ENCODE data around the gene CSMD2. TPM values are rescaled to one million over a fixed set of nuclear protein-coding genes. Genes with fewer than 3 reads are reported as not detected.
"Not testable (repeated sequence)": the region's sequence is repeated elsewhere in the genome, so short reads cannot be mapped to it uniquely, and the experiment has no call there.

CSMD2 gene
- total RNA-seq, 4 donors from 2014 or later = 0.09 to 0.20 TPM; not detected in 2

DNA sequence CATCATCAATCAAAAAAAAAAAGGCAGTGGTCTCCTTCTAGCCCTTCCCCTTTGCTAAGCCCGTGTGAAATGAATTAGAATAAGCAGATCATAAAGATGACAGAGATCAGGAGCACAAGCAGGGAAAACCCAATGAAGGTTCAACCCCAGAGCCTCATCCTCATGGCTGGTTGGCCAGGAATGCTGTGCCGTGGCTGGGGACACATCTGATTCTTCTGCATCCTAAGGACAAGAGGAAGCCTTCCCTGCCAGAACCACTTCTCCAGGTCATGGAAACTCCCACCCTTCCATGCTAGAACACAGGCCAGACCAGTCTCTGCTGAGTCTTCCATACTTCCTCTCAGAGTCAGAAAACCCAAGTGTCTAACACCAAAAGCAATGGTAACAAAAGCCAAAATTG lies 81.1 kb downstream of the CSMD2 start:
- intact Hi-C loops (cut with DNase I; ENCODE audit: low total_unique reads) (no loop called here), in situ Hi-C loops (cut with MboI; ENCODE audit: low sequenced_read_pairs in 4 of 4) (no loop called here)
- no peaks in the 10 kb centered on the region for H3K27me3 ChIP-seq
- H3K36me3 ChIP-seq = no peaks in the 10 kb centered on the region
- DNase-seq = no peak
- H3K27ac ChIP-seq = no peak overlapping the region
- TF ChIP-seq POLR2A (IDR thresholded peaks at IDR 0.05) = no peak
- TF ChIP-seq, protein P1, sequence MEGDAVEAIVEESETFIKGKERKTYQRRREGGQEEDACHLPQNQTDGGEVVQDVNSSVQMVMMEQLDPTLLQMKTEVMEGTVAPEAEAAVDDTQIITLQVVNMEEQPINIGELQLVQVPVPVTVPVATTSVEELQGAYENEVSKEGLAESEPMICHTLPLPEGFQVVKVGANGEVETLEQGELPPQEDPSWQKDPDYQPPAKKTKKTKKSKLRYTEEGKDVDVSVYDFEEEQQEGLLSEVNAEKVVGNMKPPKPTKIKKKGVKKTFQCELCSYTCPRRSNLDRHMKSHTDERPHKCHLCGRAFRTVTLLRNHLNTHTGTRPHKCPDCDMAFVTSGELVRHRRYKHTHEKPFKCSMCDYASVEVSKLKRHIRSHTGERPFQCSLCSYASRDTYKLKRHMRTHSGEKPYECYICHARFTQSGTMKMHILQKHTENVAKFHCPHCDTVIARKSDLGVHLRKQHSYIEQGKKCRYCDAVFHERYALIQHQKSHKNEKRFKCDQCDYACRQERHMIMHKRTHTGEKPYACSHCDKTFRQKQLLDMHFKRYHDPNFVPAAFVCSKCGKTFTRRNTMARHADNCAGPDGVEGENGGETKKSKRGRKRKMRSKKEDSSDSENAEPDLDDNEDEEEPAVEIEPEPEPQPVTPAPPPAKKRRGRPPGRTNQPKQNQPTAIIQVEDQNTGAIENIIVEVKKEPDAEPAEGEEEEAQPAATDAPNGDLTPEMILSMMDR (IDR thresholded peaks at IDR 0.05 in 4 of 5, conservative IDR thresholded peaks at IDR 0.05 in 1 of 5) = no peak
- no peak overlapping the region for H3K4me3 ChIP-seq
- no peaks in the 10 kb centered on the region for H3K4me1 ChIP-seq
- no peak for ATAC-seq
- no peaks in the 10 kb centered on the region for H3K9me3 ChIP-seq

DNA sequence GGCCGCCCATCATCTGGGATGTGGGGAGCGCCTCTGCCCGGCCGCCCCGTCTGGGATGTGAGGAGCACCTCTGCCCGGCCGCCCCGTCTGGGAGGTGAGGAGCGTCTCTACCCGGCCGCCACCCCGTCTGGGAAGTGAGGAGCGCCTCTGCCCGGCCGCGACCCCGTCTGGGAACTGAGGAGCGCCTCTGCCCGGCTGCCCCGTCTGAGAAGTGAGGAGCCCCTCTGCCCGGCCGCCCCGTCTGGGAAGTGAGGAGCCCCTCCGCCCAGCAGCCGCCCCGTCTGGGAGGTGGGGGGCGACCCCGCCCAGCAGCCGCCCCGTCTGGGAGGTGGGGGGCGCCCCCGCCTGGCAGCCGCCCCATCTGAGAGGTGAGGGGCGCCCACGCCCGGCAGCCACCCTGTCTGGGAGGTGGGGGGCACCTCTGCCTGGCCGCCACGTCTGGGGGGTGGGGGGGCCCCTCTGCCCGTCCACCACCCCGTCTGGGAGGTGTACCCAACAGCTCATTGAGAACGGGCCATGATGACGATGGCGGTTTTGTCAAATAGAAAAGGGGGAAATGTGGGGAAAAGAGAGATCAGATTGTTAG lies 82.9 kb downstream of the CSMD2 start:
- ATAC-seq; intact Hi-C loops (cut with DNase I; ENCODE audit: low total_unique reads); DNase-seq: not testable (repeated sequence)

DNA sequence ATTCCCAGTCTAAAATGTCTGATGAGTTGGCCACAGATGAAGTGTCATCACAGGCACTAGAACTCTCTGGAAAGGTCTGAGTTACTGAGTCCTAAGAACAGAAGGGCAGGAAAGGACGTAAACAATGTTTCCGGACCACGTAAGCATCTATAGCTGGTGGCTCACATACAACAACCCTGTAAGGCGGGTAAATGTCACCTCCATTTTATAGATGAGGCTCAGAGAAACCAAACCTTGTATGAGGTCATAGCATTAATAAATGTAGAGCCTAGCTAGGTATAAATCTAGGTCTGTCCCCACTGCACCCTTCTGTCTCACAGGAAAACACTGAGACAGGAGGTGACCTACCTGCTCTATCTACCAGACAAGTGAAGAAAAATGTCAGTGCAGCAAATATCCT lies 86.6 kb downstream of the CSMD2 start:
- no peak for DNase-seq
- TF ChIP-seq, protein P1 (IDR thresholded peaks at IDR 0.05 in 4 of 5, conservative IDR thresholded peaks at IDR 0.05 in 1 of 5) = no peak
- TF ChIP-seq POLR2A (IDR thresholded peaks at IDR 0.05) = no peak
- in situ Hi-C loops (cut with MboI; ENCODE audit: low sequenced_read_pairs in 4 of 4) (no loop called here), intact Hi-C loops (cut with DNase I; ENCODE audit: low total_unique reads) (no loop called here)
- no peak overlapping the region for H3K27ac ChIP-seq
- no peaks in the 10 kb centered on the region for H3K36me3 ChIP-seq
- H3K27me3 ChIP-seq = no peaks in the 10 kb centered on the region
- no peaks in the 10 kb centered on the region for H3K9me3 ChIP-seq
- H3K4me3 ChIP-seq = no peak overlapping the region
- H3K4me1 ChIP-seq = no peaks in the 10 kb centered on the region
- no peak for ATAC-seq

More for the DNA sequence above, 82.9 kb downstream of the CSMD2 start:
- in situ Hi-C loops (cut with MboI; ENCODE audit: low sequenced_read_pairs in 4 of 4); H3K27ac ChIP-seq; H3K4me1 ChIP-seq; H3K27me3 ChIP-seq; H3K9me3 ChIP-seq; H3K4me3 ChIP-seq; H3K36me3 ChIP-seq: not testable (repeated sequence)

DNA sequence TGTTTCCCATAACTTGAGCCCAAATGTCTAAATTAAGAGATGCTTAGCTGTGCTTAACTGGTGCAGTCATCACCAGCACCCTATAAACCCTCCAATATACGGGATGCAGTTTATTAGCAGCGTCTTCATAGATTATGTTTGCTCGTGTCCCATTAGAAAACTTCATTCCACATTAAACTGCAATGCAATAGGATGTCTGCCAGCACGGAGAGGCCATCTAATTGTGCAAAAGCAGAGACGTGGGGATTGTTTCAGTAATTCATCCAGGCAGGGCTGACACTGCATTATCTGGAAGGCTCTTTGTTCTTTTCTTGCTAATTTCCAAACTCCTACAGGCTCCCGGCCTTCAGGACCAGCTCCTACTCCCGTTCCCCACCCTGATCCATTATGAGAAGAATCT lies 89.5 kb downstream of the CSMD2 start:
- H3K27ac ChIP-seq = no peak overlapping the region
- DNase-seq = no peak
- ATAC-seq = no peak
- in situ Hi-C loops (cut with MboI; ENCODE audit: low sequenced_read_pairs in 4 of 4) (no loop called here), intact Hi-C loops (cut with DNase I; ENCODE audit: low total_unique reads) (no loop called here)
- no peaks in the 10 kb centered on the region for H3K27me3 ChIP-seq
- no peaks in the 10 kb centered on the region for H3K4me1 ChIP-seq
- no peak overlapping the region for H3K4me3 ChIP-seq
- no peaks in the 10 kb centered on the region for H3K36me3 ChIP-seq
- TF ChIP-seq POLR2A (IDR thresholded peaks at IDR 0.05) = no peak
- TF ChIP-seq, protein P1 (IDR thresholded peaks at IDR 0.05 in 4 of 5, conservative IDR thresholded peaks at IDR 0.05 in 1 of 5) = no peak
- no peaks in the 10 kb centered on the region for H3K9me3 ChIP-seq

DNA sequence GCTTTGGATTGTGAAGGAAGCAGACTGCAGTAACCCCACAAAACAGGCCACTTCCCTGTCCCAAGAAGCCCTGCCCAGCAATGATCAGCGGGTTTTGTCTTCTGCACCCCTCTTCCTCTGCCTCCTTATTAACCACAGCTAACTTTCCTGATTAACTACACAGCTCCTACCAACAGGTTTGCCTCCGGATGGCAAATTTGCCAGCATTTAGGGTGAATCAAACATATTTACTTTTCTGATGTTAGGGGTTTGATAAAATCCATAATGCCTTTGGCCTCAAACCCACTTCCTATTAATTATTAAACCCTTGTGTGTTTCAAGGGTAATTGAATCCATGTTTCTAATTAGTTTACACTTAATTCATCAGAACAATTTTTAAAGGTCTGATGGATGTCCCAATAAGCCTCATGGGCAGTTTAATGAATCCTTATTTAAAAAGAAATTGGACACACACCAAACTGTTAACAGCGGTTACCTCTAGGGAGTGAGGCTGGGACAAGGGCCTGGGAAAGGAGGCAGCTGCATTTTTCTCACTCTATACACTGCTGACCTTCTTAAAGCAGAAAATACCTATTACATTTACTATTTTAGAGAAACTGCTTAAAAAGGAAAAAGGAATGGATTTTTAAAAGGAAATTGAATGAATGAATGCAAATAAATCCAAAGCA lies 91.9 kb downstream of the CSMD2 start:
- ATAC-seq = no peak
- no peaks in the 10 kb centered on the region for H3K27me3 ChIP-seq
- H3K27ac ChIP-seq = no peak overlapping the region
- H3K4me3 ChIP-seq = no peak overlapping the region
- no peaks in the 10 kb centered on the region for H3K4me1 ChIP-seq
- in situ Hi-C loops (cut with MboI; ENCODE audit: low sequenced_read_pairs in 4 of 4) = no loop called here
- no peak for DNase-seq
- H3K36me3 ChIP-seq = no peaks in the 10 kb centered on the region
- intact Hi-C loops (cut with DNase I; ENCODE audit: low total_unique reads) = no loop called here
- no peaks in the 10 kb centered on the region for H3K9me3 ChIP-seq
- TF ChIP-seq, protein P1 (IDR thresholded peaks at IDR 0.05 in 4 of 5, conservative IDR thresholded peaks at IDR 0.05 in 1 of 5) = no peak
- no peak for TF ChIP-seq POLR2A (IDR thresholded peaks at IDR 0.05)

Measured in gastrocnemius medialis (tissue), 4 donors.